ENCODE measurements around the gene MAP4K2.

MAP4K2 gene

DNA sequence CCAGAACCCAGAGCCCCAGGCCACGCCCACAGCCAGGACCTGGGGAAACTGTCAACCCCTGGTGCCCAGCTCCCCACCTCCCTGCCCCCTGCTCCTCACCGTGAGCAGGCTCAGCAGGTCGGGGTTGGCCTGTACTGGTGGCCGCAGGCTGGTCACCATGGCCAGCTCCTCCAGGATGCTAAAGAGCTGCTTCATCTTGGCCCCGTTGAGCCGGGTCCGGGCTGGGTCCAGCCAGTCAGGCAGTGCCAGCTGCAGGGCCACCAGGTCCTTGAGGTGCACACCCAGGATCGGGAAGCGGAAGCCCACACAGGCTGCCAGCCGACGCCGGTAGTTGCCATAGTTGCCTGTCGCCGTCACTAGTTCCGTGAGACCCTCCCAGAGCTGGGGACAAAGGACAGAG lies 66.4 kb downstream of the MAP4K2 start:
- DNase-seq: no peak

DNA sequence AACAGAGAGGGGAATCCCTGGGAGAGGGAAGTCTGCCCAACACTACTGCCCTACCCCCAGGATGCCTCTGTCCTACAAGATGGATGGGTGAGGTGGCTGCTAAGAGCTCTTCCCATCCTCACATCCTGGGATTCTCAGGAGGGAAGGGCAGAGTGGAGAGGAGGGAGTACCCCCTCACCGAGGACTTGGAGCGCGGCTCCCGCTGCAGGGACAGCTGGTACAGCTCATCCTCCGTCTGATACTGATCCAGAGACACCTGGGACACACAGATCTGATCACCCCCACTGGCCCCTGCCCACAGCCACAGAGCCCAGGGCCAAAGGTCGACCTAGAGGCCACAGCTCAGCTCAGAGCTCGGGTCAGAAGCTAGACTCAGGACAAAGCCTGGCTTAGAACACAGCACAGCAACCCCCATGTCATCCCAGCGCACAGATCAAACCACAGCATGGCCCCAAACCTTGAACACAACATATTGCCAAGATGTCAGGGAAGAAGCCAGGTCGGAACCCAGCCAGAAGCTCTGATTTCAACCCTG lies 67.2 kb downstream of the MAP4K2 start:
- no peak for DNase-seq
